HepG2 (cell line): ENCODE measurements around the gene LUC7L2. TPM values are rescaled to one million over a fixed set of nuclear protein-coding genes. Genes with fewer than 3 reads are reported as not detected.

Source experiments
- ATAC-seq: fragments of 200-7000 bp; cut with Tn5 transposase; 3 replicates; pipeline ENCODE4 v1.9.1; 2020; ENCODE audit warnings: mild to moderate bottlenecking, moderate library complexity
- BruUV-seq: library from RNA; stranded (reverse); fragments of 400-500 nt; replicated peaks from 2 replicates; lab custom pipeline; 2021; lab: Mats Ljungman, UMichigan
- CTCF ChIA-PET: fragments of 300-600 bp; formaldehyde crosslinking; extraction: SDS; loops from one replicate; lab custom pipeline; 2021; ENCODE audit warnings: low total read pairs, inconsistent platforms, low intra/inter-chr PET ratio; lab: Yijun Ruan, JAX
- POLR2A ChIA-PET: fragments of 350-600 bp; sonication (Branson Sonifier 250); formaldehyde crosslinking; loops from one replicate; lab custom pipeline; 2020; ENCODE audit warnings: antibody characterized with exemption, inconsistent platforms; lab: Yijun Ruan, JAX
- DNase-seq: peaks from one replicate; pipeline ENCODE4 v3.0.0-alpha.2; 2015; ENCODE audit warnings: low spot score
- FAIRE-seq: peaks from 3 replicates; lab custom pipeline; 2011; peaks lifted over from hg19 to GRCh38; lab: Jason Lieb, UNC
- H2AFZ ChIP-seq: one replicate; pipeline ENCODE4 v1.6.1; 2011; ENCODE audit warnings: low read length, inconsistent platforms
- H3K27ac ChIP-seq: fragments of 300-600 bp; 3 replicates; pipeline ENCODE4 v1.8.0; 2011; ENCODE audit warnings: mixed run types, mild to moderate bottlenecking, mixed read lengths, low read length, inconsistent platforms; ENCODE audit not compliant: insufficient read depth; ENCODE audit errors: extremely low read length
- H3K27me3 ChIP-seq, 2 experiments: fragments of 200-600 bp in 1 of 2; 2 replicates in 1 of 2; 3 replicates in 1 of 2; pipeline versions ENCODE4 v1.6.0 to v1.8.0; 2011; ENCODE audit warnings: low read length in 2 of 2, mild to moderate bottlenecking in 2 of 2, moderate library complexity in 2 of 2, inconsistent platforms in 1 of 2; ENCODE audit not compliant: insufficient read depth in 2 of 2, control insufficient read depth in 1 of 2
- H3K36me3 ChIP-seq, 2 experiments: fragments of 200-600 bp in 1 of 2; replicated peaks in 1 of 2; 2 replicates in 1 of 2; 3 replicates in 1 of 2; pipeline versions ENCODE4 v1.5.1 to v1.8.0; 2011; ENCODE audit warnings: low read length in 2 of 2, inconsistent platforms in 1 of 2; ENCODE audit not compliant: insufficient read depth in 2 of 2, control insufficient read depth in 1 of 2
- H3K4me1 ChIP-seq: 2 replicates; pipeline ENCODE4 v1.5.1; 2012; ENCODE audit warnings: low read length, inconsistent platforms; ENCODE audit not compliant: insufficient read depth
- H3K4me2 ChIP-seq: 2 replicates; pipeline ENCODE4 v1.6.0; 2011; ENCODE audit warnings: low read depth, low read length, inconsistent platforms
- H3K4me3 ChIP-seq, 3 experiments: fragments of 200-600 bp in 1 of 3; sonication (generic), shearing (Covaris generic) in 1 of 3; replicated peaks in 1 of 3; 2 replicates each; pipeline ENCODE4 v1.5.1; 2011 to 2016; ENCODE audit warnings: low read length in 3 of 3, inconsistent platforms in 2 of 3, low read depth in 2 of 3, mild to moderate bottlenecking in 2 of 3, control low read depth in 1 of 3, mixed read lengths in 1 of 3; ENCODE audit not compliant: insufficient read depth in 1 of 3
- H3K79me2 ChIP-seq: one replicate; pipeline ENCODE4 v1.6.1; 2011; ENCODE audit warnings: low read length, inconsistent platforms; ENCODE audit not compliant: insufficient read depth
- H3K9ac ChIP-seq: 2 replicates; pipeline ENCODE4 v1.6.0; 2011; ENCODE audit warnings: mild to moderate bottlenecking, low read depth, low read length, inconsistent platforms; ENCODE audit not compliant: insufficient read depth
- H3K9me3 ChIP-seq: 2 replicates; pipeline ENCODE4 v1.5.1; 2012; ENCODE audit warnings: mild to moderate bottlenecking, low read length
- H4K20me1 ChIP-seq: 2 replicates; pipeline ENCODE4 v1.6.0; 2011; ENCODE audit warnings: inconsistent platforms, mild to moderate bottlenecking, low read length, moderate library complexity; ENCODE audit not compliant: insufficient read depth
- CREM ChIP-seq, 2 experiments: sonication (generic) in 1 of 2; formaldehyde crosslinking in 1 of 2; IDR thresholded peaks; 2 replicates each; pipeline versions ENCODE4 v1.4.0 to v1.6.1; 2016 to 2020; ENCODE audit warnings: antibody characterized with exemption in 1 of 2, mild to moderate bottlenecking in 1 of 2, missing genetic modification reagents in 1 of 2
- FOXP1 ChIP-seq, 2 experiments: fragments of 450-650 bp in 1 of 2; IDR thresholded peaks; 2 replicates each; pipeline ENCODE4 v1.6.1; 2017 to 2018; ENCODE audit warnings: antibody characterized with exemption in 1 of 2
- GATAD2A ChIP-seq: IDR thresholded peaks from 2 replicates; pipeline ENCODE4 v1.6.1; 2016
- MAFK ChIP-seq, 2 experiments: IDR thresholded peaks in 1 of 2; conservative IDR thresholded peaks in 1 of 2; 2 replicates each; pipeline ENCODE4 v1.6.1; 2011; ENCODE audit warnings: improper control_type of control experiment in 2 of 2, low read length in 2 of 2
- SNAI1 ChIP-seq: sonication (generic); formaldehyde crosslinking; IDR thresholded peaks from 2 replicates; pipeline ENCODE4 v1.5.0; 2020; ENCODE audit warnings: mild to moderate bottlenecking, missing genetic modification reagents, borderline replicate concordance
- ZNF337 ChIP-seq: sonication (generic); formaldehyde crosslinking; IDR thresholded peaks from 2 replicates; pipeline ENCODE4 v1.5.1; 2020; ENCODE audit warnings: missing genetic modification reagents, low read depth, mild to moderate bottlenecking, borderline replicate concordance
- WGBS: methylation state at CpG from one replicate; pipeline ENCODE4 v1.1.6; 2017; ENCODE audit warnings: low lambda C conversion rate; 5-methylcytosine and 5-hydroxymethylcytosine counted together
- in situ Hi-C: cut with HindIII; loops from 2 replicates; pipeline ENCODE4 v1.10.0; 2017; ENCODE audit warnings: low pct_unique_long_range_greater_than_20kb; ENCODE audit not compliant: extremely low pct_ligation_motif_present
- intact Hi-C: fragments of 100-400 bp; cut with micrococcal nuclease; formaldehyde crosslinking; loops from one replicate; pipeline ENCODE4 v1.10.0; 2022; ENCODE audit not compliant: unreplicated experiment
- polyA plus RNA-seq, 8 experiments: library from polyadenylated mRNA; depleted of rRNA in 3 of 8; stranded (reverse) in 7 of 8; unstranded in 1 of 8; fragments of >200 nt; fragmentation: Illumina TruSeq in 4 of 8; extraction: Trizol in 4 of 8; gene quantifications; 2 replicates each; pipeline versions ENCODE4 v1.2.1 to v1.2.3, GENCODE V29; 2011 to 2016; ENCODE audit warnings: low read depth in 4 of 8, missing spikeins in 1 of 8, mixed read lengths in 1 of 8; ENCODE audit not compliant: insufficient read depth in 1 of 8
- total RNA-seq, 5 experiments: library from RNA; depleted of rRNA; stranded (reverse); fragments of >200 nt; fragmentation: Illumina TruSeq; extraction: Trizol; gene quantifications; 2 replicates each; pipeline ENCODE4 v1.2.3, GENCODE V29; 2016; ENCODE audit warnings: low read depth in 1 of 5
- TF ChIP-seq, protein P1 (sequence below): sonication (generic); formaldehyde crosslinking; IDR thresholded peaks from 2 replicates; pipeline ENCODE4 v1.5.0; 2020; ENCODE audit warnings: mild to moderate bottlenecking, missing genetic modification reagents, borderline replicate concordance
- TF ChIP-seq, protein P2 (sequence below), 2 experiments: IDR thresholded peaks; 2 replicates each; pipeline ENCODE4 v1.6.1; 2011 to 2012; ENCODE audit warnings: low read length in 2 of 2, borderline replicate concordance in 1 of 2, low read depth in 1 of 2, mild to moderate bottlenecking in 1 of 2, moderate library complexity in 1 of 2
- TF ChIP-seq, protein P3 (sequence below): IDR thresholded peaks from 2 replicates; pipeline ENCODE4 v1.6.1; 2018; ENCODE audit warnings: missing genetic modification reagents

The LUC7L2 gene
- total and polyA plus RNA-seq, 2 of the 13 experiments (the other 11 are each of a cell fraction or from before 2014, with no cell fraction given): 17.9 to 50.7 TPM

DNA sequence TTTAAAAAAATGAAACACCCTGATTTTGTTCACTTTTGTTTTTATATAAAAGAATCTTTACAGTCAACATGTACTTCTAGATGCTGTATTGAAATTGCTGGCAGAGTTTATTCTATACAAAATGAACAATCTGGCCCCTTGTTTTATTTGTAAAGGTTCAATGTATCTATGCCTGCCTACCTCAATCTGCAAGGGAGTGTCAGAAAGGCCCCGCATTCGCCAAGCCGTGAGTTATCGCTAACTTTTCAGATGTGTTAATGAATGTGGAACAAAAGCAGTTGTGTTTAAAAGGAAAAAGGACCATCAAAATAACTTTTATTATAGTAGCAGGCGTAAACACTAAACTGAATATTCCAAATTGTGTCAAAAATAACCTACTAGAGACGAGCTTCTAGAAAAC lies 14.6 kb downstream of the LUC7L2 start:
- CTCF ChIA-PET: no interaction called here
- Histone ChIP-seq H2AFZ (no peak overlapping the region), H3K4me2 (no peak overlapping the region), H3K27ac (no peak overlapping the region), H3K4me3 (no peak overlapping the region), H3K79me2 (peaks cover 73% of the 10 kb centered on the region), H3K9ac (no peak overlapping the region), H4K20me1 (peaks cover 21% of the 10 kb centered on the region; the same call in 1 of the 2 replicates), H3K9me3 (no peaks in the 10 kb centered on the region), H3K27me3 (no peaks in the 10 kb centered on the region), H3K36me3 (peaks cover 9 to 45% of the 10 kb centered on the region in 2 experiments; a peak in 4 of 5 replicates), H3K4me1 (peaks cover 20% of the 10 kb centered on the region)
- BruUV-seq: no TSS peak
- in situ Hi-C loops (no loop called here), intact Hi-C loops (no loop called here)
- FAIRE-seq (no peak), DNase-seq (no peak), ATAC-seq (no peak)
- POLR2A ChIA-PET: interaction anchor here (1.0 kb wide), 1 partner anchor 14 kb away, joined by 3 read pairs; the partner anchor contains the start of gene LUC7L2
- WGBS: 97% methylated on average over 6 of the region's 6 CpGs
- TF ChIP-seq GATAD2A: no peak
- TF ChIP-seq FOXP1 (IDR thresholded peaks at IDR 0.05): no peak
- TF ChIP-seq FOXP1 (CRISPR knock-in tag; IDR thresholded peaks at IDR 0.05): no peak
- TF ChIP-seq, protein P1, sequence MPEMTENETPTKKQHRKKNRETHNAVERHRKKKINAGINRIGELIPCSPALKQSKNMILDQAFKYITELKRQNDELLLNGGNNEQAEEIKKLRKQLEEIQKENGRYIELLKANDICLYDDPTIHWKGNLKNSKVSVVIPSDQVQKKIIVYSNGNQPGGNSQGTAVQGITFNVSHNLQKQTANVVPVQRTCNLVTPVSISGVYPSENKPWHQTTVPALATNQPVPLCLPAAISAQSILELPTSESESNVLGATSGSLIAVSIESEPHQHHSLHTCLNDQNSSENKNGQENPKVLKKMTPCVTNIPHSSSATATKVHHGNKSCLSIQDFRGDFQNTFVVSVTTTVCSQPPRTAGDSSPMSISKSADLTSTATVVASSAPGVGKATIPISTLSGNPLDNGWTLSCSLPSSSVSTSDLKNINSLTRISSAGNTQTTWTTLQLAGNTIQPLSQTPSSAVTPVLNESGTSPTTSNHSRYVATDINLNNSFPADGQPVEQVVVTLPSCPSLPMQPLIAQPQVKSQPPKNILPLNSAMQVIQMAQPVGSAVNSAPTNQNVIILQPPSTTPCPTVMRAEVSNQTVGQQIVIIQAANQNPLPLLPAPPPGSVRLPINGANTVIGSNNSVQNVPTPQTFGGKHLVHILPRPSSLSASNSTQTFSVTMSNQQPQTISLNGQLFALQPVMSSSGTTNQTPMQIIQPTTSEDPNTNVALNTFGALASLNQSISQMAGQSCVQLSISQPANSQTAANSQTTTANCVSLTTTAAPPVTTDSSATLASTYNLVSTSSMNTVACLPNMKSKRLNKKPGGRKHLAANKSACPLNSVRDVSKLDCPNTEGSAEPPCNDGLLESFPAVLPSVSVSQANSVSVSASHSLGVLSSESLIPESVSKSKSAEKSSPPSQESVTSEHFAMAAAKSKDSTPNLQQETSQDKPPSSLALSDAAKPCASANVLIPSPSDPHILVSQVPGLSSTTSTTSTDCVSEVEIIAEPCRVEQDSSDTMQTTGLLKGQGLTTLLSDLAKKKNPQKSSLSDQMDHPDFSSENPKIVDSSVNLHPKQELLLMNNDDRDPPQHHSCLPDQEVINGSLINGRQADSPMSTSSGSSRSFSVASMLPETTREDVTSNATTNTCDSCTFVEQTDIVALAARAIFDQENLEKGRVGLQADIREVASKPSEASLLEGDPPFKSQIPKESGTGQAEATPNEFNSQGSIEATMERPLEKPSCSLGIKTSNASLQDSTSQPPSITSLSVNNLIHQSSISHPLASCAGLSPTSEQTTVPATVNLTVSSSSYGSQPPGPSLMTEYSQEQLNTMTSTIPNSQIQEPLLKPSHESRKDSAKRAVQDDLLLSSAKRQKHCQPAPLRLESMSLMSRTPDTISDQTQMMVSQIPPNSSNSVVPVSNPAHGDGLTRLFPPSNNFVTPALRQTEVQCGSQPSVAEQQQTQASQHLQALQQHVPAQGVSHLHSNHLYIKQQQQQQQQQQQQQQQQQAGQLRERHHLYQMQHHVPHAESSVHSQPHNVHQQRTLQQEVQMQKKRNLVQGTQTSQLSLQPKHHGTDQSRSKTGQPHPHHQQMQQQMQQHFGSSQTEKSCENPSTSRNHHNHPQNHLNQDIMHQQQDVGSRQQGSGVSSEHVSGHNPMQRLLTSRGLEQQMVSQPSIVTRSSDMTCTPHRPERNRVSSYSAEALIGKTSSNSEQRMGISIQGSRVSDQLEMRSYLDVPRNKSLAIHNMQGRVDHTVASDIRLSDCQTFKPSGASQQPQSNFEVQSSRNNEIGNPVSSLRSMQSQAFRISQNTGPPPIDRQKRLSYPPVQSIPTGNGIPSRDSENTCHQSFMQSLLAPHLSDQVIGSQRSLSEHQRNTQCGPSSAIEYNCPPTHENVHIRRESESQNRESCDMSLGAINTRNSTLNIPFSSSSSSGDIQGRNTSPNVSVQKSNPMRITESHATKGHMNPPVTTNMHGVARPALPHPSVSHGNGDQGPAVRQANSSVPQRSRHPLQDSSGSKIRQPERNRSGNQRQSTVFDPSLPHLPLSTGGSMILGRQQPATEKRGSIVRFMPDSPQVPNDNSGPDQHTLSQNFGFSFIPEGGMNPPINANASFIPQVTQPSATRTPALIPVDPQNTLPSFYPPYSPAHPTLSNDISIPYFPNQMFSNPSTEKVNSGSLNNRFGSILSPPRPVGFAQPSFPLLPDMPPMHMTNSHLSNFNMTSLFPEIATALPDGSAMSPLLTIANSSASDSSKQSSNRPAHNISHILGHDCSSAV (CRISPR knock-in tag): no peak
- no peak for TF ChIP-seq ZNF337 (CRISPR knock-in tag)
- no peak for TF ChIP-seq SNAI1 (CRISPR knock-in tag)
- TF ChIP-seq CREM (IDR thresholded peaks at IDR 0.05): no peak
- no peak for TF ChIP-seq CREM (CRISPR knock-in tag; IDR thresholded peaks at IDR 0.05)
- TF ChIP-seq MAFK (conservative IDR thresholded peaks at IDR 0.05 in 1 of 2, IDR thresholded peaks at IDR 0.05 in 1 of 2; ENCODE audit: low read length in 2 of 2): no peak
- TF ChIP-seq, protein P2, sequence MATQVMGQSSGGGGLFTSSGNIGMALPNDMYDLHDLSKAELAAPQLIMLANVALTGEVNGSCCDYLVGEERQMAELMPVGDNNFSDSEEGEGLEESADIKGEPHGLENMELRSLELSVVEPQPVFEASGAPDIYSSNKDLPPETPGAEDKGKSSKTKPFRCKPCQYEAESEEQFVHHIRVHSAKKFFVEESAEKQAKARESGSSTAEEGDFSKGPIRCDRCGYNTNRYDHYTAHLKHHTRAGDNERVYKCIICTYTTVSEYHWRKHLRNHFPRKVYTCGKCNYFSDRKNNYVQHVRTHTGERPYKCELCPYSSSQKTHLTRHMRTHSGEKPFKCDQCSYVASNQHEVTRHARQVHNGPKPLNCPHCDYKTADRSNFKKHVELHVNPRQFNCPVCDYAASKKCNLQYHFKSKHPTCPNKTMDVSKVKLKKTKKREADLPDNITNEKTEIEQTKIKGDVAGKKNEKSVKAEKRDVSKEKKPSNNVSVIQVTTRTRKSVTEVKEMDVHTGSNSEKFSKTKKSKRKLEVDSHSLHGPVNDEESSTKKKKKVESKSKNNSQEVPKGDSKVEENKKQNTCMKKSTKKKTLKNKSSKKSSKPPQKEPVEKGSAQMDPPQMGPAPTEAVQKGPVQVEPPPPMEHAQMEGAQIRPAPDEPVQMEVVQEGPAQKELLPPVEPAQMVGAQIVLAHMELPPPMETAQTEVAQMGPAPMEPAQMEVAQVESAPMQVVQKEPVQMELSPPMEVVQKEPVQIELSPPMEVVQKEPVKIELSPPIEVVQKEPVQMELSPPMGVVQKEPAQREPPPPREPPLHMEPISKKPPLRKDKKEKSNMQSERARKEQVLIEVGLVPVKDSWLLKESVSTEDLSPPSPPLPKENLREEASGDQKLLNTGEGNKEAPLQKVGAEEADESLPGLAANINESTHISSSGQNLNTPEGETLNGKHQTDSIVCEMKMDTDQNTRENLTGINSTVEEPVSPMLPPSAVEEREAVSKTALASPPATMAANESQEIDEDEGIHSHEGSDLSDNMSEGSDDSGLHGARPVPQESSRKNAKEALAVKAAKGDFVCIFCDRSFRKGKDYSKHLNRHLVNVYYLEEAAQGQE (IDR thresholded peaks at IDR 0.05; ENCODE audit: borderline replicate concordance in 1 of 2, low read depth in 1 of 2, low read length in 2 of 2): no peak
- TF ChIP-seq, protein P3, sequence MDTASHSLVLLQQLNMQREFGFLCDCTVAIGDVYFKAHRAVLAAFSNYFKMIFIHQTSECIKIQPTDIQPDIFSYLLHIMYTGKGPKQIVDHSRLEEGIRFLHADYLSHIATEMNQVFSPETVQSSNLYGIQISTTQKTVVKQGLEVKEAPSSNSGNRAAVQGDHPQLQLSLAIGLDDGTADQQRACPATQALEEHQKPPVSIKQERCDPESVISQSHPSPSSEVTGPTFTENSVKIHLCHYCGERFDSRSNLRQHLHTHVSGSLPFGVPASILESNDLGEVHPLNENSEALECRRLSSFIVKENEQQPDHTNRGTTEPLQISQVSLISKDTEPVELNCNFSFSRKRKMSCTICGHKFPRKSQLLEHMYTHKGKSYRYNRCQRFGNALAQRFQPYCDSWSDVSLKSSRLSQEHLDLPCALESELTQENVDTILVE (CRISPR knock-in tag): no peak
